Mesodermal cell (in vitro differentiated cells): ENCODE results near the gene RDX.

Experiments
- H3K27ac ChIP-seq: 2 replicates; pipeline ENCODE4 v1.7.0; 2013; ENCODE audit warnings: mild to moderate bottlenecking, low read depth, low read length, moderate library complexity; ENCODE audit not compliant: severe bottlenecking
- H3K36me3 ChIP-seq: 2 replicates; pipeline ENCODE4 v1.7.1; 2013; ENCODE audit warnings: mild to moderate bottlenecking, low read length, moderate library complexity; ENCODE audit not compliant: control insufficient read depth, insufficient read depth
- H3K4me1 ChIP-seq: one replicate; pipeline ENCODE4 v1.7.1; 2013; ENCODE audit warnings: mild to moderate bottlenecking, low read length; ENCODE audit not compliant: insufficient read depth, control insufficient read depth, poor library complexity, severe bottlenecking
- H3K4me3 ChIP-seq: 2 replicates; pipeline ENCODE4 v1.7.0; 2013; ENCODE audit warnings: low read length, control low read depth, mild to moderate bottlenecking; ENCODE audit not compliant: insufficient read depth, poor library complexity, severe bottlenecking; ENCODE audit errors: extremely low read depth
- H3K9me3 ChIP-seq: 2 replicates; pipeline ENCODE4 v1.7.1; 2013; ENCODE audit warnings: mild to moderate bottlenecking, low read length, moderate library complexity; ENCODE audit not compliant: control insufficient read depth
- WGBS, 2 experiments: methylation state at CpG; one replicate each; pipeline ENCODE4 v1.1.5; 2013; ENCODE audit warnings: missing lambda C conversion rate in 2 of 2; ENCODE audit not compliant: insufficient coverage in 2 of 2; 5-methylcytosine and 5-hydroxymethylcytosine counted together

The RDX gene

DNA sequence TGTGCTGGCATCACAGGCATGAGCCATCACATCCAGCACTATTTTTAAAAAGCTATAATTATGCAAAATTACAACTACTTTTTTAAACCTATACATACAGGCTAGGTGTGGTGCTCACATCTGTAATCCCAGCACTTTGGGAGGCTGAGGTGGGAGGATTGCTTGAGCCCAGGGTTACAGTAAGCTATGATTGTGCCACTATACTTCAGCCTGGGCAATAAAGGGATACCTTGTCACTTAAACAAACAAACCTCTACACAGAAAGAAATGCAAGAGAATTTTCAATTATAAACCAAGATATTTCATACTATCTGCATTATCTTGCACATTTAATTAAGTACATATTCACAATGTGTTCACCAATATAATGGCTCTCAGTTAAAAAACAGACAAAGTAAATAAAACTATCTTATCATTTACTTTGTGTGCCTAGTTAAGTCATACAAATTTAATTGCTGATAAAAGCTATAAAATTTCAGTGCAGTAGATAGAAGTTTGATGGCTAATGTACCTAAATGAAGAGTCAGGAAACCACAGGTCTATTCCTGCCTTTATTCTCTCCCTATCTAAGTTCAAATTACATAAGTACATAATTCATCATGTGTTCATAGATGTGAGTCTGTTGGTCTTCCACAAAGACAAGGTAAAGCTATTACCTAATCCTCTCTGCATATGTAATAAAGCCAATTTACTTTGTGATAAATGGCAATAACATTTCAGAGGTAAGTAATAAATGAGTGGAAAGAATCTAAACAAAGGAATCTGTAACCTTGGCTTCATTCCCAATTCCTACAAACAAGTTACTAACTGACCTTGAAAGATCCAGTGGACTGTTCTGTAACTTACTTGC, 9.0 kb upstream of the RDX start:
- Histone ChIP-seq H3K4me3 (no peak overlapping the region), H3K4me1 (peaks cover 3% of the 10 kb centered on the region), H3K36me3 (no peaks in the 10 kb centered on the region), H3K9me3 (no peaks in the 10 kb centered on the region), H3K27ac (no peak overlapping the region)

- Histone ChIP-seq H3K36me3 (no peaks in the 10 kb centered on the region), H3K27ac (no peak overlapping the region), H3K4me1 (peaks cover 6% of the 10 kb centered on the region), H3K9me3 (no peaks in the 10 kb centered on the region), H3K4me3 (no peak overlapping the region)
- WGBS, 2 experiments, result 89 to 100% methylated on average over 3 to 4 of the region's 5 CpGs
Observed at GRCh38 chr11:110303414-110303826, 7.0 kb upstream of the RDX start.

DNA sequence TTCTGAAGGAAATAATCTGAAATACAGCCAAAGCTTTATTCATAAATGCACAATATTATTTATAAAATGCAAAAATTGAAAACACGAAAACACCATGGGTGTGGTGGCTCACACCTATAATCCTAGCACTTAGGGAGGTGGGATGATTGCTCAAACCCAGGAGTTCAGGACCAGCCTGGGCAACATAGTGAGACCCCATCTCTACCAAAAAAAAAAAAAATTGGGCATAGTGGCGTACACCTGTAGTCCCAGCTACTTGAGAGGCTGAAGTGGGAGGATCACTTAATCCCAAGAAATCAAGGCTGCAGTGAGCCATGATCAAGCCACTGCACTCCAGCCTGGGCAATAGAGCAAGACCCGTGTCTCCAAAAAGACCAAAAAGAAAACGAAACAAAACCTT, 5.2 kb upstream of the RDX start:
- H3K36me3 ChIP-seq, result no peaks in the 10 kb centered on the region
- no peak overlapping the region for H3K4me3 ChIP-seq
- 100% methylated on average over 2 of the region's 4 CpGs for WGBS, 2 experiments
- no peak overlapping the region for H3K27ac ChIP-seq
- no peaks in the 10 kb centered on the region for H3K9me3 ChIP-seq
- peaks cover 13% of the 10 kb centered on the region for H3K4me1 ChIP-seq

- 97 to 100% methylated on average over 21 of the region's 27 CpGs for WGBS, 2 experiments
- H3K4me1 ChIP-seq, result peaks cover 13% of the 10 kb centered on the region
- H3K27ac ChIP-seq, result no peak overlapping the region
- H3K36me3 ChIP-seq, result no peaks in the 10 kb centered on the region
- H3K9me3 ChIP-seq, result no peaks in the 10 kb centered on the region
- H3K4me3 ChIP-seq, result no peak overlapping the region
Observed at GRCh38 chr11:110301032-110301431, 4.6 kb upstream of the RDX start.

- no peaks in the 10 kb centered on the region for H3K36me3 ChIP-seq
- no peak overlapping the region for H3K4me3 ChIP-seq
- H3K27ac ChIP-seq, result no peak overlapping the region
- WGBS, 2 experiments, result 84 to 88% methylated on average over 3 to 5 of the region's 6 CpGs
- H3K9me3 ChIP-seq, result no peaks in the 10 kb centered on the region
- H3K4me1 ChIP-seq, result peaks cover 15% of the 10 kb centered on the region
Observed at GRCh38 chr11:110299006-110299785, 2.8 kb upstream of the RDX start.

- no peaks in the 10 kb centered on the region for H3K9me3 ChIP-seq
- H3K27ac ChIP-seq, result no peak overlapping the region
- 88 to 100% methylated on average over 4 of the region's 5 CpGs for WGBS, 2 experiments
- H3K36me3 ChIP-seq, result no peaks in the 10 kb centered on the region
- H3K4me1 ChIP-seq, result peaks cover 17% of the 10 kb centered on the region
- no peak overlapping the region for H3K4me3 ChIP-seq
Observed at GRCh38 chr11:110298301-110298765, 1.9 kb upstream of the RDX start.

DNA sequence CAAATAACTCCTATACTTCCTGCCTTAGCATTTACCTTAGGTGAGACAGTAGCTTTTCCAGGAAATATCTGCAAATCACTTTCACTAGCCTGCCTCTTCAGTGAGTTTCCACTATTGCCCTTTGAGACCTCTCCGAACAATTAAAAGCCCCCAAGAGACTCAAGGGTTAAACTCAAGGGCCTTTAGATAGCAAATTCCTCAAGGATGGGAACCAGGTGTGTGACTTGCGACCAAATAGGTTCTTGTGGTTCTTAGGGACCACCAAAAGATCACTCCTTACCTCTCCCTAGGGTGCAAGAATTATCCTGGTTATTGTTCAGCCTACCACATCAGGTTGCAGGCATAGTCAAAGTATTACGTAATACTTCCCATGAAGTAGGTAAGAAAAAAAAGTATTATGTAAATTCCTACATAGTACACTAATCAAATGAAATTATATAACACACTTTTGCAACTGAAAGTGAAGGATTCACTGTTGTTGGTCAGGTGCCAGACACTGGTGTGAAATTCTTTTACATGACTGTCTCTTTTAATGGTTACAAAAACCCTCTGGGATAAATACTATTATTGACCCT, 1.4 kb upstream of the RDX start:
- WGBS, 2 experiments, result 50% methylated on average over 1 of the region's 3 CpGs; no CpG with 5 or more reads in 1 of the 2 experiments
- Histone ChIP-seq H3K36me3 (no peaks in the 10 kb centered on the region), H3K4me1 (peaks cover 20% of the 10 kb centered on the region), H3K4me3 (no peak overlapping the region), H3K27ac (peak overlapping the region; percentile 94), H3K9me3 (no peaks in the 10 kb centered on the region)

- peaks cover 20% of the 10 kb centered on the region for H3K4me1 ChIP-seq
- no peaks in the 10 kb centered on the region for H3K9me3 ChIP-seq
- 29 to 33% methylated on average over 5 to 7 of the region's 10 CpGs for WGBS, 2 experiments
- peak overlapping the region; percentile 94 for H3K4me3 ChIP-seq
- peak overlapping the region; percentile 94 for H3K27ac ChIP-seq
- no peaks in the 10 kb centered on the region for H3K36me3 ChIP-seq
Observed at GRCh38 chr11:110297076-110297725, 787 bp upstream of the RDX start.

DNA sequence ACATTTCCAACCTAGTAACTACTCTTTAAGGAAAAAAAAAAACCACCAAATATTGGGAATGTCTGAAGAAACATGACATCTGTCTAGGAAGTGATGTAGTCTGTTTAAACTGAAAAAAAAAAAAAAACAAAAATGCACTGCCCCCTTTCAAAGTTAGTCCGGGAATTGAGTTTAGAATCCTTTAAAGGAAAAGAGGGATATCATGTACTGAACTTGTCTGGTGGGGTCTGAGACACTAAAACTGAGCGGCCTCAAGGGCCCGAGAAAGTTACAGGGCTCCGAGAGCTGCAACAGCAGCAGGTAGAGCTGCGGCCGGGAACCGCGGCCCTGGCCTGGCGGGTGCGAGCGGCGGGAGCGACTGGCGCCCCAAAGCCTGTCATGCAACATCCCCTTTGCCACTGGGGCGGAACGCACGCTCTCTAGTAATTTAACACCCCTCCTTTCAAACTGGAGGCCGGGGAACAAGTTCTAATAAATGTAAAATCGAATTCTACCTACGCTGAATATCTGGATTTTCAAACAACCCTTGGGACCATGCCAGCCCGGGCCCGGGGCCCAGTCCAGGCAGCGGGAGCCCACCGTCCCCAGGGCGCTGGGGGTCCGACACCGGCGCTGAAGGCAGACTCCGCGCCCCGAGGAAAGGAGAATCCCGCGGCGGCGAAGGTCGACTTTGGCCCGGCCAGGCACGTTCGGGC, 736 bp downstream of the RDX start:
- Histone ChIP-seq H3K36me3 (peaks cover 7% of the 10 kb centered on the region), H3K4me3 (peak overlapping the region; percentile 94), H3K9me3 (no peaks in the 10 kb centered on the region), H3K27ac (peak overlapping the region; percentile 94), H3K4me1 (peaks cover 20% of the 10 kb centered on the region)
- 0% methylated on average over 29 to 36 of the region's 39 CpGs for WGBS, 2 experiments

GRCh38 chr11:110295086-110295485, 1.3 kb downstream of the RDX start:
- H3K36me3 ChIP-seq, result peaks cover 13% of the 10 kb centered on the region
- H3K4me3 ChIP-seq, result peak overlapping the region; percentile 94
- no peaks in the 10 kb centered on the region for H3K9me3 ChIP-seq
- no CpG with 5 or more reads among the region's 4 CpGs for WGBS, 2 experiments
- no peak overlapping the region for H3K27ac ChIP-seq
- peaks cover 20% of the 10 kb centered on the region for H3K4me1 ChIP-seq
